GM21825 (cell line): ENCODE results near the gene RALGAPA2.

ENCODE experiments used
- ATAC-seq: cut with Tn5 transposase; IDR thresholded peaks from one replicate; pipeline ENCODE4 v1.9.1; 2021; ENCODE audit warnings: mild to moderate bottlenecking, moderate library complexity; ENCODE audit not compliant: unreplicated experiment

The RALGAPA2 gene

GRCh38 chr20:20480689-20481088 lies 231.8 kb downstream of the RALGAPA2 start:
- no peak for ATAC-seq

GRCh38 chr20:20480126-20480525 lies 232.3 kb downstream of the RALGAPA2 start:
- no peak for ATAC-seq

- no peak for ATAC-seq
Measured at GRCh38 chr20:20477444-20478041, 234.9 kb downstream of the RALGAPA2 start.

- no peak for ATAC-seq
Measured at GRCh38 chr20:20476504-20476903, 235.9 kb downstream of the RALGAPA2 start.

GRCh38 chr20:20473657-20474056 lies 238.8 kb downstream of the RALGAPA2 start:
- no peak for ATAC-seq

- no peak for ATAC-seq
Measured at GRCh38 chr20:20472684-20473274, 239.7 kb downstream of the RALGAPA2 start.

- peak; percentile 81 for ATAC-seq
Measured at GRCh38 chr20:20466341-20466879, 246.0 kb downstream of the RALGAPA2 start.

- no peak for ATAC-seq
Measured at GRCh38 chr20:20465252-20465651, 247.2 kb downstream of the RALGAPA2 start.

- ATAC-seq: peak; percentile 37
Measured at GRCh38 chr20:20463933-20464374, 248.5 kb downstream of the RALGAPA2 start.

GRCh38 chr20:20462185-20462584 lies 250.3 kb downstream of the RALGAPA2 start:
- no peak for ATAC-seq

GRCh38 chr20:20461551-20461950 lies 250.9 kb downstream of the RALGAPA2 start:
- no peak for ATAC-seq

GRCh38 chr20:20459726-20460125 lies 252.7 kb downstream of the RALGAPA2 start:
- no peak for ATAC-seq

- no peak for ATAC-seq
Measured at GRCh38 chr20:20457392-20458126, 254.9 kb downstream of the RALGAPA2 start.

- no peak for ATAC-seq
Measured at GRCh38 chr20:20456741-20457140, 255.7 kb downstream of the RALGAPA2 start.

GRCh38 chr20:20455926-20456325 lies 256.5 kb downstream of the RALGAPA2 start:
- ATAC-seq: no peak

GRCh38 chr20:20454850-20455627 lies 257.4 kb downstream of the RALGAPA2 start:
- no peak for ATAC-seq

- no peak for ATAC-seq
Measured at GRCh38 chr20:20454367-20454766, 258.1 kb downstream of the RALGAPA2 start.

GRCh38 chr20:20452254-20452676 lies 260.2 kb downstream of the RALGAPA2 start:
- ATAC-seq: peak; percentile 91

GRCh38 chr20:20450521-20450920 lies 261.9 kb downstream of the RALGAPA2 start:
- ATAC-seq: no peak

- ATAC-seq: no peak
Measured at GRCh38 chr20:20448881-20449280, 263.6 kb downstream of the RALGAPA2 start.

- ATAC-seq: no peak
Measured at GRCh38 chr20:20447196-20447595, 265.2 kb downstream of the RALGAPA2 start.
